ENCODE data around the gene PRSS57. TPM values are rescaled to one million over a fixed set of nuclear protein-coding genes. Genes with fewer than 3 reads are reported as not detected.

The PRSS57 gene
- total RNA-seq, 1 donor from 2014 or later: not detected

GRCh38 chr19:656751-657559, 38.3 kb downstream of the PRSS57 start:
- Histone ChIP-seq H3K4me1 (peaks cover 63% of the 10 kb centered on the region), H3K27ac (replicated peaks) (no peak overlapping the region), H3K4me3 (no peak overlapping the region), H3K9me3 (replicated peaks) (no peaks in the 10 kb centered on the region), H3K36me3 (peaks cover 26% of the 10 kb centered on the region), H3K27me3 (ENCODE audit: low read depth) (no peaks in the 10 kb centered on the region)
- no peak for DNase-seq
- intact Hi-C loops (cut with micrococcal nuclease): no loop called here
- TF ChIP-seq CTCF (IDR thresholded peaks at IDR 0.05; ENCODE audit: borderline replicate concordance): no peak

GRCh38 chr19:655691-656090, 39.6 kb downstream of the PRSS57 start:
- Histone ChIP-seq H3K4me1 (peaks cover 51% of the 10 kb centered on the region), H3K27me3 (ENCODE audit: low read depth) (no peaks in the 10 kb centered on the region), H3K27ac (replicated peaks) (no peak overlapping the region), H3K36me3 (peaks cover 38% of the 10 kb centered on the region), H3K4me3 (no peak overlapping the region), H3K9me3 (replicated peaks) (no peaks in the 10 kb centered on the region)
- DNase-seq: no peak
- no peak for TF ChIP-seq CTCF (IDR thresholded peaks at IDR 0.05; ENCODE audit: borderline replicate concordance)
- intact Hi-C loops (cut with micrococcal nuclease): no loop called here

GRCh38 chr19:653425-653824, 41.8 kb downstream of the PRSS57 start:
- peaks cover 28% of the 10 kb centered on the region for H3K4me1 ChIP-seq
- H3K27ac ChIP-seq (replicated peaks): no peak overlapping the region
- no peaks in the 10 kb centered on the region for H3K27me3 ChIP-seq (ENCODE audit: low read depth)
- intact Hi-C loops (cut with micrococcal nuclease): no loop called here
- no peak for DNase-seq
- peaks cover 61% of the 10 kb centered on the region for H3K36me3 ChIP-seq
- no peaks in the 10 kb centered on the region for H3K9me3 ChIP-seq (replicated peaks)
- no peak for TF ChIP-seq CTCF (IDR thresholded peaks at IDR 0.05; ENCODE audit: borderline replicate concordance)
- H3K4me3 ChIP-seq: no peak overlapping the region

GRCh38 chr19:652467-653389, 42.5 kb downstream of the PRSS57 start:
- no peaks in the 10 kb centered on the region for H3K9me3 ChIP-seq (replicated peaks)
- no peak for DNase-seq
- no peaks in the 10 kb centered on the region for H3K27me3 ChIP-seq (ENCODE audit: low read depth)
- peaks cover 21% of the 10 kb centered on the region for H3K4me1 ChIP-seq
- no peak for TF ChIP-seq CTCF (IDR thresholded peaks at IDR 0.05; ENCODE audit: borderline replicate concordance)
- H3K27ac ChIP-seq (replicated peaks): no peak overlapping the region
- H3K4me3 ChIP-seq: no peak overlapping the region
- peaks cover 68% of the 10 kb centered on the region for H3K36me3 ChIP-seq
- intact Hi-C loops (cut with micrococcal nuclease): no loop called here

GRCh38 chr19:651991-652390, 43.3 kb downstream of the PRSS57 start:
- TF ChIP-seq CTCF (IDR thresholded peaks at IDR 0.05; ENCODE audit: borderline replicate concordance): no peak
- Histone ChIP-seq H3K27ac (replicated peaks) (no peak overlapping the region), H3K36me3 (peaks cover 75% of the 10 kb centered on the region), H3K27me3 (ENCODE audit: low read depth) (no peaks in the 10 kb centered on the region), H3K4me1 (peaks cover 14% of the 10 kb centered on the region), H3K9me3 (replicated peaks) (no peaks in the 10 kb centered on the region), H3K4me3 (no peak overlapping the region)
- no peak for DNase-seq
- intact Hi-C loops (cut with micrococcal nuclease): no loop called here
